ENCODE results near the gene MGAT5B.

MGAT5B gene

DNA sequence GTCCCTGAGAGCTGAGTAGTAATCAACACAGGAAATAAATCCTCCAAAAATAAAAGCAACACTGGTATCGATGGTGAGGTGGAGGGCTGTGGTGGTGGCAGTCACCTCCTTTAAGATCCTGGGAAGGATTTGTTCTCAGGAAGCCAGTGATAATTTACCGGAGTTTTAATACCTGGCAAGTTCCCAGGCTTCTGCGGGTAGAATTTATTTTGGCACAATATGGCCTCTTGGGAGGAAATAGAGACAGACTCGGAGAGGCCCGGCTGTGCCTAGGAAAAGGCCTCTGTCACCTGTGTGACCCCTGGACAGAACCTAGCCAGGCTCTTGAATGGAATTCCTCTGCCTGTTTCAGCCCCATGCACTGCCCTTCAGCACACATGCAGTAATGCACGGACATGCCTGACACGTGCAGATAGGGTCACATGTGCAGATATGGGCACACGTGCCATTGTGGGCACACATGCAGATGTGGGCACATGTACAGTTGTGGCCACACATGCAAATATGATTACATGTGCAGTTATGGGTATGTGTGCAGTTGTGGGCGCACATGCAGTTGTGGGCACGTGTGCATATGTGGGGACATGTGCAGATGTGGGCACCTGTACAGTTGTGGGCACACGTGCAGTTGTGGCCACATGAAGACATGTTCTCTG, 33.5 kb downstream of the MGAT5B start:
- Histone ChIP-seq H2AFZ (ENCODE audit: low read length) (no peak overlapping the region), H3K27ac (ENCODE audit: low read length) (no peak overlapping the region), H3K36me3 (replicated peaks; ENCODE audit: insufficient read depth, low read length) (no peaks in the 10 kb centered on the region), H3K9me2 (replicated peaks; ENCODE audit: insufficient read depth, low read length) (no peaks in the 10 kb centered on the region), H3K79me2 (ENCODE audit: low read length) (no peaks in the 10 kb centered on the region), H3K27me3 (replicated peaks; ENCODE audit: insufficient read depth, low read length) (peaks cover 85% of the 10 kb centered on the region), H4K20me1 (ENCODE audit: insufficient read depth, low read length) (no peaks in the 10 kb centered on the region), H3K4me2 (ENCODE audit: low read depth, low read length) (no peak overlapping the region), H3K9me3 (replicated peaks; ENCODE audit: insufficient read depth, low read length) (no peaks in the 10 kb centered on the region), H3F3A (ENCODE audit: insufficient read depth, low read length) (0 out of 2 replicates have a peak, but pooled peaks cover 3% of the 10 kb centered on the region), H3K4me1 (ENCODE audit: low read length) (peaks cover 3% of the 10 kb centered on the region), H3K4me3 (ENCODE audit: low read length) (no peak overlapping the region), H3K9ac (ENCODE audit: low read length) (no peak overlapping the region)
- TF ChIP-seq, protein P1, sequence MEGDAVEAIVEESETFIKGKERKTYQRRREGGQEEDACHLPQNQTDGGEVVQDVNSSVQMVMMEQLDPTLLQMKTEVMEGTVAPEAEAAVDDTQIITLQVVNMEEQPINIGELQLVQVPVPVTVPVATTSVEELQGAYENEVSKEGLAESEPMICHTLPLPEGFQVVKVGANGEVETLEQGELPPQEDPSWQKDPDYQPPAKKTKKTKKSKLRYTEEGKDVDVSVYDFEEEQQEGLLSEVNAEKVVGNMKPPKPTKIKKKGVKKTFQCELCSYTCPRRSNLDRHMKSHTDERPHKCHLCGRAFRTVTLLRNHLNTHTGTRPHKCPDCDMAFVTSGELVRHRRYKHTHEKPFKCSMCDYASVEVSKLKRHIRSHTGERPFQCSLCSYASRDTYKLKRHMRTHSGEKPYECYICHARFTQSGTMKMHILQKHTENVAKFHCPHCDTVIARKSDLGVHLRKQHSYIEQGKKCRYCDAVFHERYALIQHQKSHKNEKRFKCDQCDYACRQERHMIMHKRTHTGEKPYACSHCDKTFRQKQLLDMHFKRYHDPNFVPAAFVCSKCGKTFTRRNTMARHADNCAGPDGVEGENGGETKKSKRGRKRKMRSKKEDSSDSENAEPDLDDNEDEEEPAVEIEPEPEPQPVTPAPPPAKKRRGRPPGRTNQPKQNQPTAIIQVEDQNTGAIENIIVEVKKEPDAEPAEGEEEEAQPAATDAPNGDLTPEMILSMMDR (IDR thresholded peaks at IDR 0.05; ENCODE audit: low read length), result no peak
- TF ChIP-seq EZH2 (optimal IDR thresholded peaks at IDR 0.05; ENCODE audit: low read depth, low read length), result no peak
- TF ChIP-seq EZH2phosphoT487 (IDR thresholded peaks at IDR 0.05; ENCODE audit: low read length), result no peak
- no peak for DNase-seq

DNA sequence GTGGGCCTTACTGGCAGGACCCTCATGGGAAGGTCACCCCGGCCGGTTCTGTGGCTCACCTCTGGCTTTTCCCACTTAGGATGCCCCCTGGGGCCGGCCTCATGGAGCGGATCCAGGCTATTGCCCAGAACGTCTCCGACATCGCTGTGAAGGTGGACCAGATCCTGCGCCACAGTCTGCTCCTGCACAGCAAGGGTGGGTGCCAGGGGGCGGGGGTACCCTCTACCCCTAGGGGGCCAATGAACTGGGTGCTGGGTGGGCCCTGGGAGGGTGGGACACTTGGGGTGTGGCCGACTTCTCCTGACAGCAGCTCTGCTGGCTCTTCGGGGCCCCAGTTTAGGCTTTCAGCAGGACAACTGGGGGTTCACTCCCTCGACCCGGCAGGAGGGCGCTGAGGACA, 34.3 kb downstream of the MGAT5B start:
- Histone ChIP-seq H3K36me3 (replicated peaks; ENCODE audit: insufficient read depth, low read length) (no peaks in the 10 kb centered on the region), H3F3A (ENCODE audit: insufficient read depth, low read length) (no peaks in the 10 kb centered on the region), H3K27me3 (replicated peaks; ENCODE audit: insufficient read depth, low read length) (peaks cover 89% of the 10 kb centered on the region), H3K4me1 (ENCODE audit: low read length) (no peaks in the 10 kb centered on the region), H3K9me3 (replicated peaks; ENCODE audit: insufficient read depth, low read length) (no peaks in the 10 kb centered on the region), H3K27ac (ENCODE audit: low read length) (no peak overlapping the region), H3K9ac (ENCODE audit: low read length) (no peak overlapping the region), H3K79me2 (ENCODE audit: low read length) (no peaks in the 10 kb centered on the region), H2AFZ (ENCODE audit: low read length) (no peak overlapping the region), H3K4me2 (ENCODE audit: low read depth, low read length) (no peak overlapping the region), H4K20me1 (ENCODE audit: insufficient read depth, low read length) (no peaks in the 10 kb centered on the region), H3K9me2 (replicated peaks; ENCODE audit: insufficient read depth, low read length) (no peaks in the 10 kb centered on the region), H3K4me3 (ENCODE audit: low read length) (no peak overlapping the region)
- no peak for DNase-seq
- TF ChIP-seq EZH2 (optimal IDR thresholded peaks at IDR 0.05; ENCODE audit: low read depth, low read length) (no peak), EZH2phosphoT487 (IDR thresholded peaks at IDR 0.05; ENCODE audit: low read length) (no peak)
- TF ChIP-seq, protein P1 (IDR thresholded peaks at IDR 0.05; ENCODE audit: low read length), result no peak

DNA sequence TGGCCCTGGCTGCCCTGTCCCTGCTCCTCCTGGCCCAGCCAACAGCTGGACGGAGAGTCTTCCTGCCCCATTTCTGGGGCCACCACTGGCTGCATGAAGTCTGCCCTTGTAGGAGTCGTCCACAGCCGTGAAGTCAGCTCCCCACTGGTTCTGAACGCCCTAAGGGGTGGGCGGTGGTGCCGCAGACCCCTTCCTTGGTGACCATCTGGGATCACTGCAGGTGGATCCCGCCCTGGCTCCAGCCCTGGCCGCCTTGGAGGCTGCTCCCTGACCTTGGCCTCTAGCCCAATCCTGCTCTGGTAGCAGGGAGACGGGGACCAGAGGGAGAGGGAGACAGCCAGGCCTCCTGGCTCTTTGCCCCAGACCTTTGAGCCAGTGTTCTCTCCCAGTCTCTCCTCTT, 35.4 kb downstream of the MGAT5B start:
- no peaks in the 10 kb centered on the region for H3K4me1 ChIP-seq (ENCODE audit: low read length)
- H3K79me2 ChIP-seq (ENCODE audit: low read length), result no peaks in the 10 kb centered on the region
- no peaks in the 10 kb centered on the region for H3K9me3 ChIP-seq (replicated peaks; ENCODE audit: insufficient read depth, low read length)
- no peaks in the 10 kb centered on the region for H3F3A ChIP-seq (ENCODE audit: insufficient read depth, low read length)
- no peak overlapping the region for H3K9ac ChIP-seq (ENCODE audit: low read length)
- H3K4me2 ChIP-seq (ENCODE audit: low read depth, low read length), result no peak overlapping the region
- H3K27me3 ChIP-seq (replicated peaks; ENCODE audit: insufficient read depth, low read length), result peaks cover 98% of the 10 kb centered on the region
- H4K20me1 ChIP-seq (ENCODE audit: insufficient read depth, low read length), result no peaks in the 10 kb centered on the region
- no peak overlapping the region for H2AFZ ChIP-seq (ENCODE audit: low read length)
- no peaks in the 10 kb centered on the region for H3K9me2 ChIP-seq (replicated peaks; ENCODE audit: insufficient read depth, low read length)
- TF ChIP-seq EZH2phosphoT487 (IDR thresholded peaks at IDR 0.05; ENCODE audit: low read length), result no peak
- TF ChIP-seq EZH2 (optimal IDR thresholded peaks at IDR 0.05; ENCODE audit: low read depth, low read length), result no peak
- TF ChIP-seq, protein P1 (IDR thresholded peaks at IDR 0.05; ENCODE audit: low read length), result no peak
- H3K27ac ChIP-seq (ENCODE audit: low read length), result no peak overlapping the region
- DNase-seq, result no peak
- H3K4me3 ChIP-seq (ENCODE audit: low read length), result no peak overlapping the region
- no peaks in the 10 kb centered on the region for H3K36me3 ChIP-seq (replicated peaks; ENCODE audit: insufficient read depth, low read length)
